HL-60 (cell line): ENCODE results near the gene RABEPK.

Source experiments
- POLR2AphosphoS5 ChIP-seq: IDR thresholded peaks from 2 replicates; pipeline ENCODE4 v1.6.1; 2012; ENCODE audit warnings: low read depth
- TF ChIP-seq, protein P1 (sequence below): IDR thresholded peaks from one replicate; pipeline ENCODE4 v1.5.1; 2011; ENCODE audit warnings: low read length, control low read depth, inconsistent platforms; ENCODE audit not compliant: insufficient read depth
- TF ChIP-seq, protein P2 (sequence below): IDR thresholded peaks from 2 replicates; pipeline ENCODE4 v1.6.1; 2012; ENCODE audit warnings: low read depth; ENCODE audit not compliant: insufficient replicate concordance

DNA sequence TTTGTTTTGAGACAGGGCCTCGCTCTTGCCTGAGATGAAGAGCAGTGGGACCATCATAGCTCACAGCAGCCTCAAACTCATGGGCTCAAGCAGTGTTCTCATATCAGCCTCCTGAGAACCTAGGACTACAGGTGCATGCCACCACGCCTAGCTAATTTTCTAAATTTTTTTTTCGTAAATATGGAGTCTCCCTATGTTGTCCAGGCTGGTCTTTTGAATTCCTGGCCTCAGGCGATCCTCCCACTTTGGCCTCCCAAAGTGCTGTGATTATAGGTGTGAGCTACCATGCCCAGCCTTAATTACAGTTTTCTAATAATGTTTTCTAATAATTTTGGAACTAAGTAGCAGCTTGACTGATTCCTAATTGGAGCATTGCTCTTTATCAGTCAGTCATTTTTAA lies 76.4 kb downstream of the RABEPK start:
- TF ChIP-seq, protein P1, sequence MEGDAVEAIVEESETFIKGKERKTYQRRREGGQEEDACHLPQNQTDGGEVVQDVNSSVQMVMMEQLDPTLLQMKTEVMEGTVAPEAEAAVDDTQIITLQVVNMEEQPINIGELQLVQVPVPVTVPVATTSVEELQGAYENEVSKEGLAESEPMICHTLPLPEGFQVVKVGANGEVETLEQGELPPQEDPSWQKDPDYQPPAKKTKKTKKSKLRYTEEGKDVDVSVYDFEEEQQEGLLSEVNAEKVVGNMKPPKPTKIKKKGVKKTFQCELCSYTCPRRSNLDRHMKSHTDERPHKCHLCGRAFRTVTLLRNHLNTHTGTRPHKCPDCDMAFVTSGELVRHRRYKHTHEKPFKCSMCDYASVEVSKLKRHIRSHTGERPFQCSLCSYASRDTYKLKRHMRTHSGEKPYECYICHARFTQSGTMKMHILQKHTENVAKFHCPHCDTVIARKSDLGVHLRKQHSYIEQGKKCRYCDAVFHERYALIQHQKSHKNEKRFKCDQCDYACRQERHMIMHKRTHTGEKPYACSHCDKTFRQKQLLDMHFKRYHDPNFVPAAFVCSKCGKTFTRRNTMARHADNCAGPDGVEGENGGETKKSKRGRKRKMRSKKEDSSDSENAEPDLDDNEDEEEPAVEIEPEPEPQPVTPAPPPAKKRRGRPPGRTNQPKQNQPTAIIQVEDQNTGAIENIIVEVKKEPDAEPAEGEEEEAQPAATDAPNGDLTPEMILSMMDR = no peak
- TF ChIP-seq POLR2AphosphoS5 = no peak
- TF ChIP-seq, protein P2, sequence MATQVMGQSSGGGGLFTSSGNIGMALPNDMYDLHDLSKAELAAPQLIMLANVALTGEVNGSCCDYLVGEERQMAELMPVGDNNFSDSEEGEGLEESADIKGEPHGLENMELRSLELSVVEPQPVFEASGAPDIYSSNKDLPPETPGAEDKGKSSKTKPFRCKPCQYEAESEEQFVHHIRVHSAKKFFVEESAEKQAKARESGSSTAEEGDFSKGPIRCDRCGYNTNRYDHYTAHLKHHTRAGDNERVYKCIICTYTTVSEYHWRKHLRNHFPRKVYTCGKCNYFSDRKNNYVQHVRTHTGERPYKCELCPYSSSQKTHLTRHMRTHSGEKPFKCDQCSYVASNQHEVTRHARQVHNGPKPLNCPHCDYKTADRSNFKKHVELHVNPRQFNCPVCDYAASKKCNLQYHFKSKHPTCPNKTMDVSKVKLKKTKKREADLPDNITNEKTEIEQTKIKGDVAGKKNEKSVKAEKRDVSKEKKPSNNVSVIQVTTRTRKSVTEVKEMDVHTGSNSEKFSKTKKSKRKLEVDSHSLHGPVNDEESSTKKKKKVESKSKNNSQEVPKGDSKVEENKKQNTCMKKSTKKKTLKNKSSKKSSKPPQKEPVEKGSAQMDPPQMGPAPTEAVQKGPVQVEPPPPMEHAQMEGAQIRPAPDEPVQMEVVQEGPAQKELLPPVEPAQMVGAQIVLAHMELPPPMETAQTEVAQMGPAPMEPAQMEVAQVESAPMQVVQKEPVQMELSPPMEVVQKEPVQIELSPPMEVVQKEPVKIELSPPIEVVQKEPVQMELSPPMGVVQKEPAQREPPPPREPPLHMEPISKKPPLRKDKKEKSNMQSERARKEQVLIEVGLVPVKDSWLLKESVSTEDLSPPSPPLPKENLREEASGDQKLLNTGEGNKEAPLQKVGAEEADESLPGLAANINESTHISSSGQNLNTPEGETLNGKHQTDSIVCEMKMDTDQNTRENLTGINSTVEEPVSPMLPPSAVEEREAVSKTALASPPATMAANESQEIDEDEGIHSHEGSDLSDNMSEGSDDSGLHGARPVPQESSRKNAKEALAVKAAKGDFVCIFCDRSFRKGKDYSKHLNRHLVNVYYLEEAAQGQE = no peak
